ENCODE measurements around the gene PNPLA2.

PNPLA2 gene

GRCh38 chr11:799641-800316, 18.9 kb upstream of the PNPLA2 start:
- no peak for DNase-seq

- DNase-seq, result no peak
Observed at GRCh38 chr11:800473-800872, 18.2 kb upstream of the PNPLA2 start.

GRCh38 chr11:801097-801780, 17.5 kb upstream of the PNPLA2 start:
- DNase-seq, result no peak

- no peak for DNase-seq
Observed at GRCh38 chr11:802018-802617, 16.6 kb upstream of the PNPLA2 start.

- DNase-seq, result no peak
Observed at GRCh38 chr11:802693-803466, 15.8 kb upstream of the PNPLA2 start.

- no peak for DNase-seq
Observed at GRCh38 chr11:803467-803742, 15.3 kb upstream of the PNPLA2 start.

- no peak for DNase-seq
Observed at GRCh38 chr11:803770-804598, 14.7 kb upstream of the PNPLA2 start.

- no peak for DNase-seq
Observed at GRCh38 chr11:804599-804964, 14.1 kb upstream of the PNPLA2 start.

GRCh38 chr11:808427-809286, 10.1 kb upstream of the PNPLA2 start:
- peak in 1 of 2 donors; percentile 69 for DNase-seq

- DNase-seq, result peak; percentile 96 to 97
Observed at GRCh38 chr11:809287-810039, 9.3 kb upstream of the PNPLA2 start, which contains the start of gene RPLP2. Gene RPLP2 (plus strand): TSS chr11:809967. CDS start chr11:810235, 268 bp downstream.

GRCh38 chr11:810040-810567, 8.6 kb upstream of the PNPLA2 start:
- DNase-seq, result no peak

GRCh38 chr11:811446-812245, 7.1 kb upstream of the PNPLA2 start:
- no peak for DNase-seq

GRCh38 chr11:812390-812789, 6.3 kb upstream of the PNPLA2 start:
- DNase-seq, result no peak

GRCh38 chr11:813072-813455, 5.7 kb upstream of the PNPLA2 start:
- no peak for DNase-seq

- DNase-seq, result no peak
Observed at GRCh38 chr11:813456-814096, 5.1 kb upstream of the PNPLA2 start.

- DNase-seq, result no peak
Observed at GRCh38 chr11:815675-816432, 2.9 kb upstream of the PNPLA2 start.

GRCh38 chr11:816433-816779, 2.3 kb upstream of the PNPLA2 start:
- DNase-seq, result no peak

- DNase-seq, result peak; percentile 92 to 95
Observed at GRCh38 chr11:819129-819931, 616 bp downstream of the PNPLA2 start.

Data from CD4-positive, alpha-beta T cell treated with Interferon alpha-2 for 1 hour (primary cell).